HepG2 (cell line): ENCODE results near the gene THAP10. TPM values are rescaled to one million over a fixed set of nuclear protein-coding genes. Genes with fewer than 3 reads are reported as not detected.

Experiments used
- BORCS8-MEF2B ChIP-seq: sonication (generic); formaldehyde crosslinking; IDR thresholded peaks from 2 replicates; pipeline ENCODE4 v1.8.0; 2022; ENCODE audit warnings: mild to moderate bottlenecking, missing genetic modification reagents
- FOXA1 ChIP-seq, 2 experiments: fragments of 450-650 bp in 1 of 2; sonication (generic) in 1 of 2; formaldehyde crosslinking in 1 of 2; IDR thresholded peaks; 2 replicates each; pipeline versions ENCODE4 v1.4.0 to v1.6.1; 2016 to 2020; ENCODE audit warnings: missing genetic modification reagents in 1 of 2
- HOXA7 ChIP-seq: sonication (generic); formaldehyde crosslinking; IDR thresholded peaks from 2 replicates; pipeline ENCODE4 v1.8.1; 2022; ENCODE audit warnings: mild to moderate bottlenecking, missing genetic modification reagents, moderate library complexity
- KDM2A ChIP-seq: sonication (generic); formaldehyde crosslinking; IDR thresholded peaks from 2 replicates; pipeline ENCODE4 v1.4.0; 2020; ENCODE audit warnings: low read depth, missing genetic modification reagents, borderline replicate concordance
- MAZ ChIP-seq, 2 experiments: sonication (generic) in 1 of 2; formaldehyde crosslinking in 1 of 2; IDR thresholded peaks; 2 replicates each; pipeline versions ENCODE4 v1.5.0 to v1.6.1; 2012 to 2020; ENCODE audit warnings: low read depth in 2 of 2, mild to moderate bottlenecking in 2 of 2, borderline replicate concordance in 1 of 2, improper control_type of control experiment in 1 of 2, low read length in 1 of 2, missing genetic modification reagents in 1 of 2, moderate library complexity in 1 of 2
- NR2F6 ChIP-seq, 2 experiments: IDR thresholded peaks; 2 replicates each; pipeline ENCODE4 v1.6.1; 2016; ENCODE audit warnings: antibody characterized with exemption in 1 of 2, mild to moderate bottlenecking in 1 of 2
- PITX1 ChIP-seq: sonication (generic); formaldehyde crosslinking; IDR thresholded peaks from 2 replicates; pipeline ENCODE4 v1.5.1; 2020; ENCODE audit warnings: mild to moderate bottlenecking, missing genetic modification reagents
- RCOR2 ChIP-seq: IDR thresholded peaks from 2 replicates; pipeline ENCODE4 v1.6.1; 2016; ENCODE audit warnings: missing biosample characterization, missing genetic modification reagents
- SETDB1 ChIP-seq: sonication (generic); formaldehyde crosslinking; IDR thresholded peaks from 2 replicates; pipeline ENCODE4 v1.5.1; 2020; ENCODE audit warnings: missing genetic modification reagents, mild to moderate bottlenecking, borderline replicate concordance
- SIX4 ChIP-seq: sonication (generic); formaldehyde crosslinking; IDR thresholded peaks from 2 replicates; pipeline ENCODE4 v1.4.0; 2020; ENCODE audit warnings: missing genetic modification reagents
- TFDP1 ChIP-seq: IDR thresholded peaks from 2 replicates; pipeline ENCODE4 v1.6.1; 2016; ENCODE audit warnings: missing compliant biosample characterization, missing genetic modification reagents, borderline replicate concordance
- ZBTB40 ChIP-seq, 2 experiments: fragments of 450-650 bp in 1 of 2; sonication (generic) in 1 of 2; formaldehyde crosslinking in 1 of 2; IDR thresholded peaks; 2 replicates each; pipeline versions ENCODE4 v1.6.1 to v1.8.0; 2016 to 2022; ENCODE audit warnings: antibody characterized with exemption in 1 of 2, mild to moderate bottlenecking in 1 of 2, missing genetic modification reagents in 1 of 2
- ZNF296 ChIP-seq: sonication (generic); formaldehyde crosslinking; conservative IDR thresholded peaks from 2 replicates; pipeline ENCODE4 v1.5.0; 2020; ENCODE audit warnings: mild to moderate bottlenecking, missing genetic modification reagents
- ZSCAN12 ChIP-seq: sonication (generic); formaldehyde crosslinking; IDR thresholded peaks from 2 replicates; pipeline ENCODE4 v1.9.0; 2021; ENCODE audit warnings: mild to moderate bottlenecking, missing genetic modification reagents
- polyA plus RNA-seq, 8 experiments: library from polyadenylated mRNA; depleted of rRNA in 3 of 8; stranded (reverse) in 7 of 8; unstranded in 1 of 8; fragments of >200 nt; fragmentation: Illumina TruSeq in 4 of 8; extraction: Trizol in 4 of 8; gene quantifications; 2 replicates each; pipeline versions ENCODE4 v1.2.1 to v1.2.3, GENCODE V29; 2011 to 2016; ENCODE audit warnings: low read depth in 4 of 8, missing spikeins in 1 of 8, mixed read lengths in 1 of 8; ENCODE audit not compliant: insufficient read depth in 1 of 8
- total RNA-seq, 5 experiments: library from RNA; depleted of rRNA; stranded (reverse); fragments of >200 nt; fragmentation: Illumina TruSeq; extraction: Trizol; gene quantifications; 2 replicates each; pipeline ENCODE4 v1.2.3, GENCODE V29; 2016; ENCODE audit warnings: low read depth in 1 of 5
- TF ChIP-seq, protein P1 (sequence below): sonication (generic); formaldehyde crosslinking; IDR thresholded peaks from 2 replicates; pipeline ENCODE4 v1.8.1; 2022; ENCODE audit warnings: mild to moderate bottlenecking, missing genetic modification reagents

THAP10 gene
- total and polyA plus RNA-seq, 2 of the 13 experiments (the other 11 are each of a cell fraction or from before 2014, with no cell fraction given), result 0.64 to 0.69 TPM

GRCh38 chr15:70892002-70892911, at the start of gene THAP10, which contains the start of gene LRRC49 (continued):
- peak; percentile 83 for TF ChIP-seq ZBTB40 (IDR thresholded peaks at IDR 0.05)
- TF ChIP-seq ZBTB40 (CRISPR knock-in tag; IDR thresholded peaks at IDR 0.05), result peak; percentile 33; the same call in 1 of the 2 replicates
- 0 out of 2 replicates have a peak, but pooled peaks have one; percentile 11 for TF ChIP-seq SIX4 (CRISPR knock-in tag)
- peak; percentile 98 for TF ChIP-seq TFDP1 (CRISPR knock-in tag)
- TF ChIP-seq, protein P1, sequence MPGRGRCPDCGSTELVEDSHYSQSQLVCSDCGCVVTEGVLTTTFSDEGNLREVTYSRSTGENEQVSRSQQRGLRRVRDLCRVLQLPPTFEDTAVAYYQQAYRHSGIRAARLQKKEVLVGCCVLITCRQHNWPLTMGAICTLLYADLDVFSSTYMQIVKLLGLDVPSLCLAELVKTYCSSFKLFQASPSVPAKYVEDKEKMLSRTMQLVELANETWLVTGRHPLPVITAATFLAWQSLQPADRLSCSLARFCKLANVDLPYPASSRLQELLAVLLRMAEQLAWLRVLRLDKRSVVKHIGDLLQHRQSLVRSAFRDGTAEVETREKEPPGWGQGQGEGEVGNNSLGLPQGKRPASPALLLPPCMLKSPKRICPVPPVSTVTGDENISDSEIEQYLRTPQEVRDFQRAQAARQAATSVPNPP (CRISPR knock-in tag), result no peak
- TF ChIP-seq ZNF296 (CRISPR knock-in tag), result 0 out of 2 replicates have a peak, but pooled peaks have one; percentile 67
- peak; percentile 72; the same call in 1 of the 2 replicates for TF ChIP-seq KDM2A (CRISPR knock-in tag)
- TF ChIP-seq RCOR2, result peak; percentile 59; the same call in 1 of the 2 replicates
- no peak for TF ChIP-seq FOXA1 (IDR thresholded peaks at IDR 0.05)
- peak; percentile 29 for TF ChIP-seq FOXA1 (CRISPR knock-in tag; IDR thresholded peaks at IDR 0.05)
- TF ChIP-seq PITX1 (CRISPR knock-in tag), result peak; percentile 67; the same call in 1 of the 2 replicates
- TF ChIP-seq SETDB1 (CRISPR knock-in tag), result no peak
- no peak for TF ChIP-seq ZSCAN12
- peak; percentile 62; the same call in 1 of the 2 replicates for TF ChIP-seq MAZ (IDR thresholded peaks at IDR 0.05; ENCODE audit: borderline replicate concordance, low read depth, low read length)
- peak; percentile 68; the same call in 1 of the 2 replicates for TF ChIP-seq MAZ (CRISPR knock-in tag; IDR thresholded peaks at IDR 0.05; ENCODE audit: low read depth)
- peak; percentile 84 for TF ChIP-seq NR2F6 (IDR thresholded peaks at IDR 0.05)
- peak; percentile 58; the same call in 1 of the 2 replicates for TF ChIP-seq NR2F6 (CRISPR knock-in tag; IDR thresholded peaks at IDR 0.05)
- TF ChIP-seq HOXA7 (CRISPR knock-in tag), result no peak
- TF ChIP-seq BORCS8-MEF2B (CRISPR knock-in tag), result no peak
